ENCODE data around the gene SARNP. TPM values are rescaled to one million over a fixed set of nuclear protein-coding genes. Genes with fewer than 3 reads are reported as not detected.

Gene SARNP
- total and polyA plus RNA-seq, 9 of the 15 experiments (the other 6 are each of a cell fraction or from before 2014, with no cell fraction given): 70.1 to 400 (median 198) TPM

GRCh38 chr12:55833056-55833455 lies 15.5 kb upstream of the SARNP start:
- Histone ChIP-seq H3K4me2 (ENCODE audit: insufficient read depth, low read length) (no peak overlapping the region), H3K27ac (ENCODE audit: extremely low read depth, low read depth, low read length) (no peak overlapping the region), H2AFZ (ENCODE audit: low read depth, low read length) (no peak overlapping the region), H3K27me3 (ENCODE audit: control insufficient read depth in 2 of 2, insufficient read depth in 2 of 2, low read length in 2 of 2) (no peaks in the 10 kb centered on the region), H3K79me2 (ENCODE audit: control insufficient read depth, insufficient read depth, low read length) (peaks cover 23% of the 10 kb centered on the region), H3K9me3 (replicated peaks; ENCODE audit: control insufficient read depth, insufficient read depth, low read depth, low read length) (no peaks in the 10 kb centered on the region), H3K36me3 (ENCODE audit: control insufficient read depth, insufficient read depth, low read length) (peaks cover 6% of the 10 kb centered on the region; the same call in 1 of the 3 replicates), H4K20me1 (replicated peaks; ENCODE audit: control insufficient read depth, insufficient read depth, low read length) (0 out of 2 replicates have a peak, but pooled peaks cover 4% of the 10 kb centered on the region), H3K9me1 (ENCODE audit: control insufficient read depth, insufficient read depth, low read length) (no peaks in the 10 kb centered on the region), H3K4me3 (no peak overlapping the region), H3K4me1 (replicated peaks in 1 of 2; ENCODE audit: control insufficient read depth in 2 of 2, insufficient read depth in 2 of 2, low read length in 2 of 2) (peaks cover 16 to 29% of the 10 kb centered on the region in 2 experiments; a peak in 4 of 5 replicates), H3K9ac (ENCODE audit: insufficient read depth in 1 of 2, low read depth in 2 of 2, low read length in 2 of 2) (peak overlapping the region in 1 of 2 experiments; percentile 40; a peak in 1 of 4 replicates)
- ChIA-PET POLR2A (interaction anchor here (0.6 to 8.3 kb wide), 3 partner anchors 14 to 158 kb away, joined by 3 to 64 read pairs (median 3); partner anchors contain the start of genes ORMDL2 and SARNP), CTCF (ENCODE audit: low intra/inter-chr PET ratio) (no interaction called here)
- in situ Hi-C loops (cut with MboI) (no loop called here), intact Hi-C loops (cut with micrococcal nuclease) (no loop called here)
- WGBS (ENCODE audit: insufficient coverage, low coverage, missing lambda C conversion rate): 81% methylated on average over 10 of the region's 10 CpGs
- ATAC-seq: no peak
- BruUV-seq (replicated peaks): no TSS peak
- no peak for DNase-seq (ENCODE audit: extremely low read depth in 1 of 4, low spot score in 3 of 4)
- no peak for FAIRE-seq
- TF ChIP-seq NFATC3 (IDR thresholded peaks at IDR 0.05): no peak
- TF ChIP-seq RBBP5 (IDR thresholded peaks at IDR 0.05; ENCODE audit: borderline replicate concordance, insufficient read depth, low read length, poor library complexity, severe bottlenecking): no peak
- TF ChIP-seq SNAPC5 (CRISPR knock-in tag; IDR thresholded peaks at IDR 0.05): no peak
- TF ChIP-seq SNIP1 (IDR thresholded peaks at IDR 0.05; ENCODE audit: low read depth): no peak
- TF ChIP-seq ZNF232 (CRISPR knock-in tag; IDR thresholded peaks at IDR 0.05): no peak
- no peak for TF ChIP-seq CBFA2T2 (conservative IDR thresholded peaks at IDR 0.05)
- no peak for TF ChIP-seq PHF8 (IDR thresholded peaks at IDR 0.05; ENCODE audit: borderline replicate concordance, low read length)
- TF ChIP-seq BRCA1 (IDR thresholded peaks at IDR 0.05): no peak
- no peak for TF ChIP-seq BRCA1 (CRISPR knock-in tag; IDR thresholded peaks at IDR 0.05)
- no peak for TF ChIP-seq ZNF644 (tag; IDR thresholded peaks at IDR 0.05; ENCODE audit: low read depth)
- no peak for TF ChIP-seq TAF9B (IDR thresholded peaks at IDR 0.05; ENCODE audit: partially characterized antibody)
- TF ChIP-seq FOXP4 (CRISPR knock-in tag; IDR thresholded peaks at IDR 0.05; ENCODE audit: borderline replicate concordance): no peak
- TF ChIP-seq ID3 (CRISPR knock-in tag; IDR thresholded peaks at IDR 0.05): no peak
- TF ChIP-seq ID3 (tag; IDR thresholded peaks at IDR 0.05): no peak
- TF ChIP-seq FOXP1 (CRISPR knock-in tag; IDR thresholded peaks at IDR 0.05): no peak
- no peak for TF ChIP-seq HINFP (tag; conservative IDR thresholded peaks at IDR 0.05; ENCODE audit: low read depth)
- no peak for TF ChIP-seq MTF1 (CRISPR knock-in tag; IDR thresholded peaks at IDR 0.05; ENCODE audit: borderline replicate concordance)
- no peak for TF ChIP-seq EGR1 (conservative IDR thresholded peaks at IDR 0.05)

Data from K562 (cell line).